Posterior cingulate gyrus (tissue), 11 donors: ENCODE data around the gene ZC2HC1B.
A peak's percentile ranks its signal among the peaks of the same experiment; 100 is the strongest.
"Not testable (repeated sequence)": the region's sequence is repeated elsewhere in the genome, so short reads cannot be mapped to it uniquely, and the experiment has no call there.

Source experiments
- DNase-seq, 10 donors: peaks; one replicate each; pipeline versions ENCODE4 v3.0.0 to v3.0.0-alpha.2; 2020 to 2021; ENCODE audit warnings: mixed read lengths in 3 of 10
- intact Hi-C: fragments of 100-400 bp; cut with DNase I; formaldehyde crosslinking; loops from one replicate; pipeline ENCODE4 v1.15.1; 2023

The ZC2HC1B gene, protein sequence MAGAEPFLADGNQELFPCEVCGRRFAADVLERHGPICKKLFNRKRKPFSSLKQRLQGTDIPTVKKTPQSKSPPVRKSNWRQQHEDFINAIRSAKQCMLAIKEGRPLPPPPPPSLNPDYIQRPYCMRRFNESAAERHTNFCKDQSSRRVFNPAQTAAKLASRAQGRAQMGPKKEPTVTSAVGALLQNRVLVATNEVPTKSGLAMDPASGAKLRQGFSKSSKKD

DNA sequence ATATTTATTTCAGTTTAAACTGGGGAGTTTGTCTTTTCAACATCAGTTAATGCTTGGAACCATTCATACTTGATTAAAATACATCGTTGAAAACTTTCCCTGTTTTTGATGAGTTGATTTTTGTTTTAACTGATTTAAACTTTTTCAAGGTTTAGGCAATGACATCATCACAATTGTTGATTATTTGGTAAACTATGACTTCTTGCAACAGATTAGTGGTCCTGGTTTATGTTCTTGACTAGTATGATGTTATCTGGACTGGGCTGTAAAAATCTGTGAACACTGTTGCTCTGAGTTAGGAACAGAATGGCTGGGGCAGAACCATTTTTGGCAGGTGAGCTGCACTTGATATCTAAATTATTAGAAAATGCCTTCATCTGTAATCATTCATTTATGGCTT is at the start of gene ZC2HC1B:
TSS of gene ZC2HC1B (plus strand) at position 241 of the 400 bp plus-strand sequence. CDS start at position 307, 66 bp downstream.
- no peak for DNase-seq
- intact Hi-C loops, result no loop called here

DNA sequence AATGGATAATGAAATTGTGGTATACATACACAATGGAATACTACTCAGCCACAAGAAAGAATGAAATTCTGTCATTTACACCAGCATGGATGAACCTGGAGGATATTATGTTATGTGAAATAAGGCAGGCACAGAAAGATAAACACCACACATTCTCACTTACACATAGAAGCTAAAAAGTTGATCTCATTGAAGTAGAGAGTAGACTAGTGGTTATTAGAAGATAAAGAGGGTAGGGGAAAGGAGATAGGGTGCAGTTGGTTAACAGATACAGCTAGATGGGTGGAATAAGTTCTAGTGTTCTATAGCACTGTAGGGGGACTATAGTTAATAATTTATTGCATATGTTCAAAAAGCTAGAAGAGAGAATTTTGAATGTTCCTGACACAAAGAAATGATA is 46.7 kb upstream of the ZC2HC1B start:
- intact Hi-C loops, result no loop called here
- DNase-seq, result no peak

DNA sequence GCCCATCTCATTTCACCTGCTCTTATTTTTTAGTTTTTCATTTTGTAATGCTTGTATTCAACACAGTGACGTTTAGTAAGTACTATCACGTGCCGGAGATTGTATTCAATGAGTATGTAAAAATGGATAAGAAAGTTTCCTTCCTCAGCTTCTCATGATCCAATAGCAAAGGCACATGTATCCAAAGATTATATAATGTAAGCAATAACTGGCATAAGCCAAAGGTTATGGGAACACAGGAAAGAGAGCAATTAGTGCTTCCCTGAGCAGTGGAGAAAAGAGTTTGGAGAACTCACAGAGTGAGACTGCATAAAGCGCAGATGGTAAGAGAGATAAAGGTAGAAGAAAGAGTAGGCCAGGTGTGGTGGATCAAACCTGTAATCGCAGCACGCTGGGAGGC is 42.9 kb upstream of the ZC2HC1B start:
- intact Hi-C loops, result no loop called here
- DNase-seq, result no peak

DNA sequence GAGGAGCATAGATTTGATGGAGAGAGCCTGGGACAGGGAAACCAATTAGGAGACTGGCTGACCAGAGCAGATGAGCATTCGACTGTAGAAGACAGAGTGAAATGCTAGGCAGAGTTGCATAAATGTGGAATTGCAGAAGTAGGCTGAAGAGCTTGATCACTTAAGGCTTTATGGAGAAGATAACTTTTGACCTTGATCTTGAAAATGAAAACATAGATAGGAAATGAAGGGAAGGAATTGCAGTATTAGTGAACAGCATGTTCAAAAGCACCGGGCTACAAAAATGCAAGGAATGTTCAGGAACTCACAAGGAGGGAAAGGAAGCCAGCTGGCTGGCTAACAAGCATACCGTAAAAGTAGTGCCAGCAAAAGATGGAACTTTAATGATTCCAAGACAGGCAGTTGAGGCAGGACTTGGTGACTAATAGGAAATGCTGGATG is 41.7 kb upstream of the ZC2HC1B start:
- no peak for DNase-seq
- intact Hi-C loops, result no loop called here

DNA sequence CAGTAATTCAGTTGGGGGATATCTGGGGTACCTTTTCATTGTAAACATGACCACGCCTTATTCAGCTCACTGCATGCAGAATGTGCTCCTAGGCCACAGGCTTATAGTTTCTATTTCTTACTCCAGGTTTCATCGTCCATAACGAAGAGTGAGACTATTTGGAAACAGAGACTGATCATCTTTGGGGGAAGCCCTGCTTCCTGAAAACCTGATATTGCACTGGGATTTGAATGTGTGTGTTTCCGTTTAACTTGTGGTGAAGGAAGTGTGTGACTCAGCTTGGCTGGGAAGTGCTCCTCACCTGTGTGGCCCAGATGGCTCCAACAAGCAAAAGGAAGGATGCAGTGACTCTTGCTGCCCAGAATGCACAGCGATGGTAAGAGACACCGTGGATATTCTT is 40.7 kb upstream of the ZC2HC1B start:
- intact Hi-C loops, result no loop called here
- DNase-seq, result no peak

DNA sequence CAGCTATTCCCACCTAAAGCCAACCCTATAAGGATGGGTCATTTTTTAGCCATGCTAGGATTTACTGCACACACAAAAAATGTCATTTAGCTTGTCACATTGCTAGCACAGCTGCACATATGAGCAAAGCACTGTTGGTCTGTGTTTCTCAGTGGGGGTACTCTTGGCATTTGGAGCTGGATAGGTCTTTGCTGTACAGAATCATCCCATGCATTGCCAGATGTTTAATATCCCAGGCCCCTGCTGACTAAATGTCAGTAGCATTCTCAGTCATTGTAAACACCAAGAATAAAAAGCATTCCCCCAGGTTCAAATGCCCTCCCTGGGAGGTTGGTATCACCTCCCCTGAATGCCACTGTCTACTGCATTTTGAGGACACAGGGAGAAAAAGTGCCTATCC is 35.7 kb upstream of the ZC2HC1B start:
- DNase-seq, result no peak
- intact Hi-C loops, result no loop called here

DNA sequence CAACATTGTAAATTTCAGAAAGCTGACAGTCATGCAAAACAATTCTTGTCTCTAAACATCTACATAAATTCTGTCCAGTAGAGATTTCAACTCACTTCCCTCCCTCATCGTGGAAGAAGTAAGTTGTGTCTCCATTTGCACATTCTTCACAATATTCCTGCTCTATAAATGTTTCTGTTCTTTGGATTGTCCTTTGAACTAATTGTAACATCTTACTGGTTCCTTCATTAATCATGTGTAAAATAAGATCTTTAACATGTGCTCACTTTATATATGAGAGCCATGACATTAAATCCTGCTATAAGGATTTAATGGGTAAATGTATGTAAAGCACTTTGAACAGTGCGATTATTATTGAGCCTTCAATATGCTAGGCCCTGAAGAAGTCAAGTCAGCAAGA is 28.1 kb upstream of the ZC2HC1B start:
- no peak for DNase-seq
- intact Hi-C loops, result no loop called here

DNA sequence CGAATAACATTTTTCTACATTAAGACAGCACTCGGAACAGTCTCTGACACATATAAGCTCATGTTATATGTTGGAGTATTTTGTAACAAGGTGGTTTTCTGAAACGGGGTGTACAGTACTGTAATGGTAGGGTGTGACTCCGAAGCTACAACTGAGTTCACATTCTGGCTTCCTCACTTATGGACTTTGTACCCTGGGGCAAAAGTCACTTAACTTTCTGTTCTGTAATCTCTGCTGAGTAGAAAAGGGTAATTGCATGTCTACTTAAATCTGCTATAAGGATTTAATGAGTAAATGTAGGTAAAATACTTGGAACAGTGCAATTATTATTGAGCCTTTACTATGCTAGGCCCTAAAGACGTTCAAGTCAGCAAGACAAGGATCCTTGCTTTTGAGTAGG is 25.9 kb upstream of the ZC2HC1B start:
- intact Hi-C loops, result no loop called here
- no peak for DNase-seq

DNA sequence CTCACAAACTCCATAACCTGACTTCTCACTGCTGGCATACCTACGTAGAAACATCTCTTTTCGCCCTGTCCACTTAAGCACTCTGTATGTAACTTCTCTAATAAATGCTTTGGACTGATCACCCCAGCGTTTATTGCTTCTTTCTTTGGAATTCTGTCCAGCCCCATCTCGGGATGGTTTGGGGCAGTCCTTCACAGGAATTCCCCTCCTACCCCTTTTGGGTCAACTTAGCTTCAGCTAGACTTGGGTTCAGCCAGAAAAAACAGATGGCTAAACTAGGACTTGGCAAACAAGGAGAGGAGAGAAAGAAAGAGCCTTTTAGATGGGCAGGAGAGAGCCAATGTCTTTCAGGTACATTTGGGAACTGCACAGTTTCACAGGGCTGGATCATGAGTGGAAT is 25.1 kb upstream of the ZC2HC1B start:
- no peak for DNase-seq
- intact Hi-C loops, result no loop called here

DNA sequence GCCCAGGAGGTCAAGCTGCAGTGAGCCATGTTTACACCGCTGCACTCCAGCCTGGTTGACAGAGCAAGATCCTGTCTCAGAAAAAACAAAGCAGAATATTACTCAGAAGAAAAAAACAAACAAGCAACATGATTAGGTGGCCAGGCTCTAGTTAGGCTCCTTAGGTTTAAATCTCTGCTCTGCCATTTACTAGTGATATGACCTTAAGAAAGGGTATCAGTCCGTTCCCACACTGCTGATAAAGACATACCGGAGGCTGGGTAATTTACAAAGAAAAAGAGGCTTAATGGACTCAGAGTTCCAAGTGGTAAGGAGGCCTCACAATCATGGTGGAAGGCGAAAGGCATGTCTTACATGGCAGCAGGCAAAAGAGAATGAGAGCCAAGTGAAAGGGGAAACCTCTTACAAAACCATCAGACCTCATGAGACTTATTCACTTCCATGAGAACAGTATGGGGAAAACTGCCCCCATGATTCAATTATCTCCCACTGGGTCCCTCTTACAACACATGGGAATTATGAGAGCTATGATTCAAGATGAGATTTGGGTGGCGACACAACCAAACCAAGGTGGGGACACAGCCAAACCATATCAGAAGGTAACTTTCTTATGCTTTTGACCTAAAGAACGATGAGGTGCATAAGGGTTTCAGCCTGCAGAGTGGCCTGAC is 23.5 kb upstream of the ZC2HC1B start:
- intact Hi-C loops, result loop anchor here (5.0 to 10.0 kb wide), 3 partner anchors 163 to 266 kb away; partner anchors contain the start of genes PHACTR2 and SF3B5
- DNase-seq, result no peak

DNA sequence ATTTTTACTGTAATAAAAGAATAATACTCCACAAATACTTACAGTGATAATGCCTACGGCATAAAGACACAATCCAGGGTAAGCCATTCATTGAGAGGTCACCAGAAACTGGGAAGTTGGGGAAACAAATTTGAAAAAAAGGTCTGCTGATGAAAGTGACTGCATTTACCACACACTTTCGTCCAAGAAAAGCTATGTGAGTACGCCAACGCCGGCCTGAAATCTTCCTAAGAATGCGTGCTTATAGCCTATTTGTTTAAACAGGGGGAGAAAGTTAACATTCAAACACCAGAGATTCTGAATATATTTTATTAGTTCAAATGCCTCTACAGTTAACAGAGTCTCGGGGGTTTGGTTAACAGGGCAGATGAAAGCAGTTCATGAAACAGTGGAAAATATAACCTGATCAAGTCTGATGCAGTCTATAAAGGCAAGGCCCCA is 21.8 kb upstream of the ZC2HC1B start:
- DNase-seq, result peak in 1 of 10 donors; percentile 73
- intact Hi-C loops, result loop anchor here (5.0 to 10.0 kb wide), 3 partner anchors 165 to 268 kb away; partner anchors contain the start of genes PHACTR2 and SF3B5

DNA sequence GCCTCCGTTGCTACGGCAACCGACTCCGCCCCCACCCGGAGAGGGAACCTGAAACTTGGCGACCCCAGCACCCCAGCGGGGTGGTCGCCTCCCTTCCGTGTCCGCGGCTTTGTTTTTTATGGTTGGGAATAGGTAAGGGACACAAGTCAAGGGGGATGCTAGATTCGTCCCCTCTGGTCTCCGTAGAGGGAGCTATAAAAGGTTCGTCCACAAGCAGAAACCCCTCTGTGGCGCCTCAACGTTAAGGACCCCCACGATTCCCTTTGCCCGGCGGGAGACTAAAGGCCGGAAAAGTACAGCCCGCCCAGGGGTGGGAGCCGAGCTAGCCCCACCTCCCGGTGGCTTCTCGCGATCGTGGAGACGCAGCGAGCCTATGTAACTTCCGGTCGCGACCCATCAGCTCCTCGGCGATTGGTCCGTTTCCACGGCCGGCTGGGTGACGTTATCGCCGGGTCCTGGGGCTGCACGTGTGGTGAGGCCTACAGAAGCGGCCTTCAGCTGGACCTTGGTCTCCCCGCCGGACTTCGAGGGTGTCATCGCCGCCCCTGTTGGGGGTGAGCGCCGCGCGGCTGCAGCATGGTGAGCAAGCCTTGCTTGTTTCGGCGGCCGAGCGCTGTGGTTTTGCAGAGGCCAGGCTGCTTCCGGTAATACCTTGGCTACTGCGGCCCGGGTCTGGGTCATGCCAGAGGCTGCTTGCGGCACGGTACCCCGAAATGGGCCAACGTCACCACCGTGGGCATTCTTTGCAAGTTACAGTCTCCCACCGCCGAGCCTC is 21.2 kb upstream of the ZC2HC1B start, which contains the start of gene LTV1:
TSS of gene LTV1 (plus strand) at position 437 of the 775 bp plus-strand sequence. CDS start at position 577, 140 bp downstream.
- intact Hi-C loops, result loop anchor here (5.0 to 10.0 kb wide), 3 partner anchors 166 to 268 kb away; partner anchors contain the start of genes PHACTR2 and SF3B5

DNA sequence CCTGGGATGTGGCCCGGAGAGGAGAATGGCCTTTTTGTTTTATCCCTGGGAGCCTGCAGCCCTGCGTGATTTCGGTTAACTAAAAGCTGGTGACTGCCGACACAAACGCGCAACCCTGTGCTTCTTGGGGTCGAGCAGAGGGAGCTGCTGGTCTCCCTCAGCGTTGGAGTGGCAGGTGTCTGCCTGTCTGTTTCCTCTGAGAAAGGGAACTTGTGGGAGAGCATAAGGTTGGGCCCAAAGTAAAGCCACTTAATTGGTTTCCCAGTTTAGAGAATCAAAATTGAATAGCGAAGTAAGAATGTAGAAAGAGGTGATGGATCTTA is 20.6 kb upstream of the ZC2HC1B start:
- intact Hi-C loops, result loop anchor here (5.0 to 10.0 kb wide), 3 partner anchors 166 to 269 kb away; partner anchors contain the start of genes PHACTR2 and SF3B5
- no peak for DNase-seq

More for the DNA sequence above, 21.2 kb upstream of the ZC2HC1B start, which contains the start of gene LTV1:
- DNase-seq, result peak; percentile 95 to 100 (median 98)

DNA sequence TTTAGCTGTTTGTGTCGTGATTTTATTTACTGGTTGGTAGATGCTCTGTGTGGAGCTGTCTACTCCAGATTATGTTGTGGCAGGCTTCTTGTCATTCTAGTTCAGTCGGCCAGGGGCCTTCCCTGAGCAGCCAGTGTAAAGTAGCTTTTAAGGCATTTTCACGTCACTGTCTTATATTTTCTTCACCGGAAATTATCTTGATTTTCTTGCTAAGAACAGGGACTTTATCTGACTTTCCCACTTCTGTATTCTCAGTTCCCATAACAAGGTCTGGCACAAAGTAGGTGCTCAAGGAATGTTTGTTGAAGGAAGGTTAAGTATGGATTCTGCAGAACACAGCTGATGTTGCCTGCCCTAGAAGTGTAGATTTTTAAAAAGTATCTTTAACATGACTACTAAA is 20.3 kb upstream of the ZC2HC1B start:
- no peak for DNase-seq
- intact Hi-C loops, result loop anchor here (5.0 to 10.0 kb wide), 3 partner anchors 167 to 269 kb away; partner anchors contain the start of genes PHACTR2 and SF3B5

DNA sequence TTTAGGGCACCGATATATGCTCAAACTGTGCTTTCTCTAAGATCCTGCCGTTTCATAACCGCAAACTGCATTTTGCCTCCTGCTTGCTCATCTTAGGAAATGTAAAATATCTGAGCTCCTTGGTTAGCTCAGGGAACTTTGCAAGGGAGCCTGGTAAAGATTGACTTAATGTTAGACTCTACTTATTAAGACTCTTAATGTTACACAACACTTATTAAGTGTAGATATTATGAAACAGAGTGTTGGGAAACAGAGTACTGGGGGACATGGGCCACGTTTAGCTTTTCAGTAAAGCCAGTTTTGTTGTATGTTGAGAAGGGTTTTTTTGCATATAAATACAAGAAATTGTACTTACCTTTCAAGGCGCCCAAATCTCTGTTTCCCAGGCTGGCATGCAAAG is 19.2 kb upstream of the ZC2HC1B start:
- intact Hi-C loops, result loop anchor here (10.0 kb wide), 2 partner anchors 250 to 270 kb away; partner anchors contain the start of gene SF3B5

DNA sequence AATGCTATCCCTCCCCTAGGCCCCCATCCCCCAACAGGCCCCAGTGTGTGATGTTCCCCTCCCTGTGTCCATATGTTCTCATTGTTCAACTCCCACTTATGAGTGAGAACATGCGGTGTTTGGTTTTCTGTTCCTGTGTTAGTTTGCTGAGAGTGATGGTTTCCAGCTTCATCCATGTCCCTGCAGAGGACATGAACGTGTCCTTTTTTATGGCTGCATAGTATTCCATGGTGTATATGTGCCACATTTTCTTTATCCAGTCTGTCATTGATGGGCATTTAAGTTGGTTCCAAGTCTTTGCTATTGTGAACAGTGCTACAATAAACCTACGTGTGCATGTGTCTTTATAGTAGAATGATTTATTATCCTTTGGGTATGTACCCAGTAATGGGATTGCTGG is 12.6 kb upstream of the ZC2HC1B start:
- DNase-seq, intact Hi-C loops: not testable (repeated sequence)

More for the DNA sequence above, 19.2 kb upstream of the ZC2HC1B start:
- DNase-seq, result no peak

DNA sequence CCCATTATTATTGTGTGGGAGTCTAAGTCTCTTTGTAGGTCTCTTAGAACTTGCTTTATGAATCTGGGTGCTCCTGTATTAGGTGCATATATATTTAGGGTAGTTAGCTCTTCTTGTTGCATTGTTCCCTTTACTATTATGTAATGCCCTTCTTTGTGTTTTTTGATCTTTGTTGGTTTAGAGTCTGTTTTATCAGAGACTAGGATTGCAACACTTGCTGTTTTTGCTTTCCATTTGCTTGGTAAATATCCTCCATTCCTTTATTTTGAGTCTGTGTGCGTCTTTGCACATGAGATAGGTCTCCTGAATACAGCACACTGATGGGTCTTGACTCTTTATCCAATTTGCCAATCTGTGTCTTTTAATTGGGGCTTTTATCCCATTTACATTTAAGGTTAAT is 9.2 kb upstream of the ZC2HC1B start:
- DNase-seq, intact Hi-C loops: not testable (repeated sequence)

DNA sequence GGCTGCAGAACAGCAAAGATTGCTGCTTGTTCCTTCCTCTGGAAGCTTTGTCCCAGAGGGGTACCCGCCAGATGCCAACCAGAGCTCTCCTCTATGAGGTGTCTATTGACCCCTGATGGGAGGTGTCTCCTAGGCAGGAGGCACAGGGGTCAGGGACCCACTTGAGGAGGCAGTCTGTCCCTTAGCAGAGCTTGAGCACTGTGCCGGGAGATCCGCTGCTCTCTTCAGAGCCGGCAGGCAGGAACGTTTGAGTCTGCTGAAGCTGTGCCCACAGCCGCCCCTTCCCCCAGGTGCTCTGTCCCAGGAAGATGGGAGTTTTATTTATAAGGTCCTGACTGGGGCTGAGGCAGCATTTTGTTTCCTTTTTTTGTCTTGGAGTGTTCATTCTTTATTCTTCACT is 7.5 kb upstream of the ZC2HC1B start:
- DNase-seq, intact Hi-C loops: not testable (repeated sequence)

DNA sequence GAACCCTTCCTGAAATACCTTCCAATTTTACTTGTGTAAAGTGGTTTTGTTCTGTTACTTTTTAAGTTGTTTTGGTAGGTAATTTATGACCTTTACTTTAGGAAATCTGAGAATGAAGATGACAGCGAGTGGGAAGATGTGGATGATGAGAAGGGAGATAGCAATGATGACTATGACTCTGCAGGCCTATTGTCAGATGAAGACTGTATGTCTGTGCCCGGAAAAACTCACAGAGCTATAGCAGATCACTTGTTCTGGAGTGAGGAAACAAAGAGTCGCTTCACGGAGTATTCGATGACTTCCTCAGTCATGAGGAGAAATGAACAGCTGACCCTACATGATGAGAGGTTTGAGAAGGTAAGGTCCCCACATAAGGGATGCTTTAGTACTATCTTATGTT is 6.6 kb upstream of the ZC2HC1B start:
- intact Hi-C loops, result no loop called here
- no peak for DNase-seq

DNA sequence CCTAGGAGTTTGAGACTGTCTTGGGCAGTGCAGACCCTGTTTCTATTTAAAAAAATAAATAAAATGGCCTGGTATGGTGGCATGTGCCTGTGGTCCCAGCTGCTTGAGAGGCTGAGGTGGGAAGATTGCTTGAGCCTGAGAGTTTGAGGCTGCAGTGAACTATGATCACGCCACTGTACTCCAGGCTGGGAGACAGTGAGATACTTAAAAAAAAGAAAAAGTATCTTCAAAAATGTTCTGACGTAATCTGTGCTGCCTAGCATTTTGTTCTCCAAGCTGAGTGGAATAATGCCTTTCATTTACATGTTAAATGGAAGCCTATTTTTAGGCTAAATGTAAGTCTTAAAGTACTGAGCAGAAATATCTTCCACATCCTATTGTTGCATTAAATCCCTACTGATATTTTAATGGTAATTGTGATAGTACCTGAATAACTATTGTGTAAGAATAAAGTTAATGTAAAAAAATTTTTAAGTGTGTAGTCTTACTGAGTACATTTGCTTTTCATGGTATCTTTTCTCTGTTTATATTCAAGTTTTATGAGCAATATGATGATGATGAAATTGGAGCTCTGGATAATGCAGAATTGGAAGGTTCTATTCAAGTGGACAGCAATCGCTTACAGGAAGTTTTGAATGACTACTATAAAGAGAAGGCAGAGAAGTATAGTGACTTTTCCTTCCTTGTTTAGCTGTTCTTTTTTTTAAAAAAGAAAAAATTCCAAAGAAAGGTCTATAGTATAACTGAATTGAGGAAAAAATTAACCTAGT is 4.2 kb upstream of the ZC2HC1B start:
- intact Hi-C loops, result no loop called here
- no peak for DNase-seq
